Stimulated activated CD4-positive, alpha-beta T cell treated with anti-CD3 and anti-CD28 coated beads, Interleukin-1b, Interleukin-23, amount 100 ng/mL, for 48 hours (primary cell): ENCODE results near the gene CREB3L2.
A peak's percentile ranks its signal among the peaks of the same experiment; 100 is the strongest.
"Not testable (repeated sequence)": the region's sequence is repeated elsewhere in the genome, so short reads cannot be mapped to it uniquely, and the experiment has no call there.

Source experiments
- DNase-seq: peaks from one replicate; pipeline ENCODE4 v3.0.0-alpha.2; 2020

Gene CREB3L2

GRCh38 chr7:138001529-138002095 lies at the start of gene CREB3L2:
Gene CREB3L2 (minus strand): TSS chr7:138002086. CDS start chr7:138001705, 381 bp downstream.
- DNase-seq, result peak; percentile 72

GRCh38 chr7:138049505-138050116 lies 47.7 kb upstream of the CREB3L2 start:
- DNase-seq, result no peak

GRCh38 chr7:138047907-138048306 lies 46.0 kb upstream of the CREB3L2 start:
- DNase-seq, result no peak

- no peak for DNase-seq
These were observed 43.0 kb upstream of the CREB3L2 start for GRCh38 chr7:138044897-138045296.

- not testable (repeated sequence) for DNase-seq
These were observed 38.2 kb upstream of the CREB3L2 start for GRCh38 chr7:138040063-138040462.

GRCh38 chr7:138036135-138036534 lies 34.2 kb upstream of the CREB3L2 start:
- DNase-seq, result no peak

GRCh38 chr7:138033241-138033640 lies 31.4 kb upstream of the CREB3L2 start:
- DNase-seq, result no peak

- no peak for DNase-seq
These were observed 30.9 kb upstream of the CREB3L2 start for GRCh38 chr7:138032770-138033169.

GRCh38 chr7:138032186-138032585 lies 30.3 kb upstream of the CREB3L2 start:
- DNase-seq, result no peak

GRCh38 chr7:138030679-138031351 lies 28.9 kb upstream of the CREB3L2 start:
- no peak for DNase-seq

GRCh38 chr7:138029941-138030340 lies 28.1 kb upstream of the CREB3L2 start:
- no peak for DNase-seq

- DNase-seq, result no peak
These were observed 27.2 kb upstream of the CREB3L2 start for GRCh38 chr7:138029126-138029525.

GRCh38 chr7:138027100-138027499 lies 25.2 kb upstream of the CREB3L2 start:
- no peak for DNase-seq

GRCh38 chr7:138025215-138026186 lies 23.6 kb upstream of the CREB3L2 start:
- no peak for DNase-seq

- no peak for DNase-seq
These were observed 22.9 kb upstream of the CREB3L2 start for GRCh38 chr7:138024765-138025164.

GRCh38 chr7:138024343-138024691 lies 22.4 kb upstream of the CREB3L2 start:
- DNase-seq, result no peak

- no peak for DNase-seq
These were observed 21.9 kb upstream of the CREB3L2 start for GRCh38 chr7:138023618-138024342.

- no peak for DNase-seq
These were observed 20.0 kb upstream of the CREB3L2 start for GRCh38 chr7:138021889-138022288.

- DNase-seq, result no peak
These were observed 16.1 kb upstream of the CREB3L2 start for GRCh38 chr7:138017992-138018391.

- no peak for DNase-seq
These were observed 13.2 kb upstream of the CREB3L2 start for GRCh38 chr7:138015096-138015495.

- DNase-seq, result no peak
These were observed 12.8 kb upstream of the CREB3L2 start for GRCh38 chr7:138014686-138015085.

- not testable (repeated sequence) for DNase-seq
These were observed 12.3 kb upstream of the CREB3L2 start for GRCh38 chr7:138014201-138014600.

GRCh38 chr7:138009350-138009653 lies 7.4 kb upstream of the CREB3L2 start:
- DNase-seq, result no peak
